Measurements from ENCODE around the gene CAPG. TPM values are rescaled to one million over a fixed set of nuclear protein-coding genes. Genes with fewer than 3 reads are reported as not detected.
A peak's percentile ranks its signal among the peaks of the same experiment; 100 is the strongest.

CAPG gene
- total and polyA plus RNA-seq, 9 of the 15 experiments (the other 6 are each of a cell fraction or from before 2014, with no cell fraction given) = 10.6 to 90.4 (median 56.0) TPM

DNA sequence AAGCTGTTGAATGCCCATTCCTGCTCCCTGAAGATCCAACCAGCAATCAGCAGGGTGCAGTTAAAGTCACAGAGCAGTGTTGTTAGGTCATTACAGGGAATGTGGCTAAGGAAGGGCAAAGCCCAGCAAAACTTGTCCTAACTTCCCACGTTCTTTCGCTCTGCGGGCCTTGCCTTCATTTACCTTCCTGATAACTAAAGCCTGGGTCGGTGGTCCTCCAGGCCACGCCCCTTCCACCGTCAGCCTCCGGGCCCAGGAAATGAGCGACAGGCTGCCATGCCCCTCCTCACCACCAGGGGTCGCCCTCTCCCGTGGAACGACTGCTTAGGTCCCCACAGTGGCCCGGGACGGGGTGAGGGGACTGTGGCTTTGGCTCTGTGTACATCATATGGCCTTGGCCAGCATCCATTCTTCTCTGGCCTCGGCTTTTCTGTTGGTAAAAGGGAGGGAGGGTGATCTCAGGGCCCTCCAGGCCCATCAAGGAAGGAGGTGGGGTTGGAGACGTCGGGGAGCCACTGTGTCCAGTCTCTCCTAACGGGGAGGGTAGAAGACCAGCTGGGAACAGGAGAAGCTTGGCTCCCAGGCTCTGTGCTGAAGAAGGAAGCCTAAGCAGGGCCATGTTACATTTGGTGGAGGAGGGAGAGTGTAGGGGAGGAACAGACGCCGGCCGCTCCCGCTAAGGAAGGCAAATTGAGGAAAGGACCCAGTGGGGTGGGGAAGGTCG lies 10.5 kb upstream of the CAPG start (continued):
- no peak for TF ChIP-seq WHSC1 (IDR thresholded peaks at IDR 0.05; ENCODE audit: low read length)
- TF ChIP-seq, protein P1, sequence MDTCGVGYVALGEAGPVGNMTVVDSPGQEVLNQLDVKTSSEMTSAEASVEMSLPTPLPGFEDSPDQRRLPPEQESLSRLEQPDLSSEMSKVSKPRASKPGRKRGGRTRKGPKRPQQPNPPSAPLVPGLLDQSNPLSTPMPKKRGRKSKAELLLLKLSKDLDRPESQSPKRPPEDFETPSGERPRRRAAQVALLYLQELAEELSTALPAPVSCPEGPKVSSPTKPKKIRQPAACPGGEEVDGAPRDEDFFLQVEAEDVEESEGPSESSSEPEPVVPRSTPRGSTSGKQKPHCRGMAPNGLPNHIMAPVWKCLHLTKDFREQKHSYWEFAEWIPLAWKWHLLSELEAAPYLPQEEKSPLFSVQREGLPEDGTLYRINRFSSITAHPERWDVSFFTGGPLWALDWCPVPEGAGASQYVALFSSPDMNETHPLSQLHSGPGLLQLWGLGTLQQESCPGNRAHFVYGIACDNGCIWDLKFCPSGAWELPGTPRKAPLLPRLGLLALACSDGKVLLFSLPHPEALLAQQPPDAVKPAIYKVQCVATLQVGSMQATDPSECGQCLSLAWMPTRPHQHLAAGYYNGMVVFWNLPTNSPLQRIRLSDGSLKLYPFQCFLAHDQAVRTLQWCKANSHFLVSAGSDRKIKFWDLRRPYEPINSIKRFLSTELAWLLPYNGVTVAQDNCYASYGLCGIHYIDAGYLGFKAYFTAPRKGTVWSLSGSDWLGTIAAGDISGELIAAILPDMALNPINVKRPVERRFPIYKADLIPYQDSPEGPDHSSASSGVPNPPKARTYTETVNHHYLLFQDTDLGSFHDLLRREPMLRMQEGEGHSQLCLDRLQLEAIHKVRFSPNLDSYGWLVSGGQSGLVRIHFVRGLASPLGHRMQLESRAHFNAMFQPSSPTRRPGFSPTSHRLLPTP (IDR thresholded peaks at IDR 0.05; ENCODE audit: borderline replicate concordance, extremely low read depth, insufficient read length) = no peak
- no peak for TF ChIP-seq RBM34 (IDR thresholded peaks at IDR 0.05; ENCODE audit: borderline replicate concordance, insufficient read depth, low read length)
- 0 out of 2 replicates have a peak, but pooled peaks have one; percentile 19 for TF ChIP-seq HDAC8 (tag; IDR thresholded peaks at IDR 0.05)
- no peak for TF ChIP-seq ZNF184 (CRISPR knock-in tag; IDR thresholded peaks at IDR 0.05)
- 0 out of 2 replicates have a peak, but pooled peaks have one; percentile 30 for TF ChIP-seq ZKSCAN3 (CRISPR knock-in tag; IDR thresholded peaks at IDR 0.05)
- TF ChIP-seq CBX2 (IDR thresholded peaks at IDR 0.05; ENCODE audit: insufficient read depth, low read length, poor library complexity, severe bottlenecking) = no peak
- 0 out of 2 replicates have a peak, but pooled peaks have one; percentile 0 for TF ChIP-seq CBX5 (IDR thresholded peaks at IDR 0.05; ENCODE audit: borderline replicate concordance, low read depth)
- no peak for TF ChIP-seq SNIP1 (IDR thresholded peaks at IDR 0.05; ENCODE audit: low read depth)
- no peak for TF ChIP-seq FOXJ2 (tag; IDR thresholded peaks at IDR 0.05)
- TF ChIP-seq, protein P2, sequence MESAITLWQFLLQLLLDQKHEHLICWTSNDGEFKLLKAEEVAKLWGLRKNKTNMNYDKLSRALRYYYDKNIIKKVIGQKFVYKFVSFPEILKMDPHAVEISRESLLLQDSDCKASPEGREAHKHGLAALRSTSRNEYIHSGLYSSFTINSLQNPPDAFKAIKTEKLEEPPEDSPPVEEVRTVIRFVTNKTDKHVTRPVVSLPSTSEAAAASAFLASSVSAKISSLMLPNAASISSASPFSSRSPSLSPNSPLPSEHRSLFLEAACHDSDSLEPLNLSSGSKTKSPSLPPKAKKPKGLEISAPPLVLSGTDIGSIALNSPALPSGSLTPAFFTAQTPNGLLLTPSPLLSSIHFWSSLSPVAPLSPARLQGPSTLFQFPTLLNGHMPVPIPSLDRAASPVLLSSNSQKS (CRISPR knock-in tag; IDR thresholded peaks at IDR 0.05) = no peak
- no peak for TF ChIP-seq MYBL2 (IDR thresholded peaks at IDR 0.05; ENCODE audit: low read depth)
- no peak for TF ChIP-seq MYBL2 (CRISPR knock-in tag; IDR thresholded peaks at IDR 0.05; ENCODE audit: borderline replicate concordance)
- TF ChIP-seq, protein P3, sequence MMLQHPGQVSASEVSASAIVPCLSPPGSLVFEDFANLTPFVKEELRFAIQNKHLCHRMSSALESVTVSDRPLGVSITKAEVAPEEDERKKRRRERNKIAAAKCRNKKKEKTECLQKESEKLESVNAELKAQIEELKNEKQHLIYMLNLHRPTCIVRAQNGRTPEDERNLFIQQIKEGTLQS (IDR thresholded peaks at IDR 0.05) = no peak
- TF ChIP-seq, protein P3 (CRISPR knock-in tag; conservative IDR thresholded peaks at IDR 0.05) = no peak
- no peak for TF ChIP-seq CSDE1 (IDR thresholded peaks at IDR 0.05)
- TF ChIP-seq HNRNPLL (IDR thresholded peaks at IDR 0.05; ENCODE audit: low read depth, low read length, poor library complexity, severe bottlenecking) = no peak
- no peak for TF ChIP-seq HMG20B (CRISPR knock-in tag; IDR thresholded peaks at IDR 0.05)
- no peak for TF ChIP-seq ZNF780A (CRISPR knock-in tag; IDR thresholded peaks at IDR 0.05)
- TF ChIP-seq, protein P4, sequence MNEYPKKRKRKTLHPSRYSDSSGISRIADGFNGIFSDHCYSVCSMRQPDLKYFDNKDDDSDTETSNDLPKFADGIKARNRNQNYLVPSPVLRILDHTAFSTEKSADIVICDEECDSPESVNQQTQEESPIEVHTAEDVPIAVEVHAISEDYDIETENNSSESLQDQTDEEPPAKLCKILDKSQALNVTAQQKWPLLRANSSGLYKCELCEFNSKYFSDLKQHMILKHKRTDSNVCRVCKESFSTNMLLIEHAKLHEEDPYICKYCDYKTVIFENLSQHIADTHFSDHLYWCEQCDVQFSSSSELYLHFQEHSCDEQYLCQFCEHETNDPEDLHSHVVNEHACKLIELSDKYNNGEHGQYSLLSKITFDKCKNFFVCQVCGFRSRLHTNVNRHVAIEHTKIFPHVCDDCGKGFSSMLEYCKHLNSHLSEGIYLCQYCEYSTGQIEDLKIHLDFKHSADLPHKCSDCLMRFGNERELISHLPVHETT (CRISPR knock-in tag; conservative IDR thresholded peaks at IDR 0.05 in 1 of 2, IDR thresholded peaks at IDR 0.05 in 1 of 2) = no peak
- TF ChIP-seq, protein P5, sequence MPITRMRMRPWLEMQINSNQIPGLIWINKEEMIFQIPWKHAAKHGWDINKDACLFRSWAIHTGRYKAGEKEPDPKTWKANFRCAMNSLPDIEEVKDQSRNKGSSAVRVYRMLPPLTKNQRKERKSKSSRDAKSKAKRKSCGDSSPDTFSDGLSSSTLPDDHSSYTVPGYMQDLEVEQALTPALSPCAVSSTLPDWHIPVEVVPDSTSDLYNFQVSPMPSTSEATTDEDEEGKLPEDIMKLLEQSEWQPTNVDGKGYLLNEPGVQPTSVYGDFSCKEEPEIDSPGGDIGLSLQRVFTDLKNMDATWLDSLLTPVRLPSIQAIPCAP (CRISPR knock-in tag; IDR thresholded peaks at IDR 0.05; ENCODE audit: borderline replicate concordance) = no peak
